Thyroid gland (tissue), 4 donors: Measurements from ENCODE around the gene ANKRD28.

Experiments
- POLR2A ChIP-seq, 2 donors: fragments of 450-650 bp; IDR thresholded peaks; one replicate each; pipeline ENCODE4 v1.6.1; 2017; ENCODE audit warnings: antibody characterized with exemption in 2 of 2, mild to moderate bottlenecking in 2 of 2, moderate library complexity in 1 of 2
- TF ChIP-seq, protein P1 (sequence below), 6 experiments: fragments of 200-600 bp in 3 of 6; fragments of 450-650 bp in 3 of 6; sonication (generic) in 3 of 6; IDR thresholded peaks; one replicate each; pipeline ENCODE4 v1.5.1; 2016 to 2019; ENCODE audit warnings: antibody characterized with exemption in 6 of 6, mild to moderate bottlenecking in 2 of 6, inconsistent platforms in 1 of 6, moderate library complexity in 1 of 6

DNA sequence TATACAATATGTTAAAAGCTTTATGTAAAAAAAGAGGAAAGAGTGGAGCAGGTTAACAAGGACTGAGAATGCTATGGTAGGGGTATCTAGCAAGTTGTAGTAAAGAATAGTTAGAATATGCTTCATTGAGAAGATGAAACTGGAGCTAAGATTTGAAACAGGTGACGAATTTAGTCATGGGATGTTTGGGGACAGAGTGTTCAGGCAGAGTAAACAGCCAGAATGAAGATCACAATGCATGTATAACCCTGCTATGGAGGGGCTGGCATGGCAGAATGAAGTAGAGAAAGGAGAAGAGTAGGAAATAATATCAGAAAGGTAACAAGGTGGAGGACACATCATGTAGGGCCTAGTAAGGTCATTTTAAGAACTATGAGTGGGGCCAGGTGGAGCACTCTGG lies 124.2 kb downstream of the ANKRD28 start:
- TF ChIP-seq, protein P1, sequence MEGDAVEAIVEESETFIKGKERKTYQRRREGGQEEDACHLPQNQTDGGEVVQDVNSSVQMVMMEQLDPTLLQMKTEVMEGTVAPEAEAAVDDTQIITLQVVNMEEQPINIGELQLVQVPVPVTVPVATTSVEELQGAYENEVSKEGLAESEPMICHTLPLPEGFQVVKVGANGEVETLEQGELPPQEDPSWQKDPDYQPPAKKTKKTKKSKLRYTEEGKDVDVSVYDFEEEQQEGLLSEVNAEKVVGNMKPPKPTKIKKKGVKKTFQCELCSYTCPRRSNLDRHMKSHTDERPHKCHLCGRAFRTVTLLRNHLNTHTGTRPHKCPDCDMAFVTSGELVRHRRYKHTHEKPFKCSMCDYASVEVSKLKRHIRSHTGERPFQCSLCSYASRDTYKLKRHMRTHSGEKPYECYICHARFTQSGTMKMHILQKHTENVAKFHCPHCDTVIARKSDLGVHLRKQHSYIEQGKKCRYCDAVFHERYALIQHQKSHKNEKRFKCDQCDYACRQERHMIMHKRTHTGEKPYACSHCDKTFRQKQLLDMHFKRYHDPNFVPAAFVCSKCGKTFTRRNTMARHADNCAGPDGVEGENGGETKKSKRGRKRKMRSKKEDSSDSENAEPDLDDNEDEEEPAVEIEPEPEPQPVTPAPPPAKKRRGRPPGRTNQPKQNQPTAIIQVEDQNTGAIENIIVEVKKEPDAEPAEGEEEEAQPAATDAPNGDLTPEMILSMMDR (IDR thresholded peaks at IDR 0.05): no peak
- TF ChIP-seq POLR2A (IDR thresholded peaks at IDR 0.05): no peak
